ENCODE data around the gene TOMM5.

Gene TOMM5

DNA sequence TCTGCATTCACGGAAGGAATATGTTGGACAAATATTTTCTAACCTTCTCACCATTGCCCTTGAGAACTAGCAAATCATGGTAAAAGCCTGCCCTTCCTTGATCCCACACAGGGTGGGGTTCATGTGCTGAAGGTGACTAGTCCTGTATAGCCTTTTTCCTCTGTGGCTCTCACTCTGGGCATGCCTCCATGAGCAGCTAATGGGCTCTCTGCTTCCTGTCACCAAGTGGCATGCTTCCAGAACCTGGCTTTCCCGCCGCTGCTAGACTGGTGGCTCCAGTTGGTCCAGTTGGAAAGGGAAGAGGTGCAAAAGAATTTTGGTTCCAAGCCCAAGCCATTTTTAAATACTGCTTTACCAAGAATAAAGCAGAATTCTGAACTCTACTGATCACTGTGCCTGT lies 51.8 kb downstream of the TOMM5 start:
- H3K4me3 ChIP-seq (ENCODE audit: low read depth, low read length), result no peak overlapping the region
- no peak for DNase-seq (ENCODE audit: low read depth)
- in situ Hi-C loops (cut with HindIII; ENCODE audit: low sequenced_read_pairs), result no loop called here
- TF ChIP-seq CTCF (IDR thresholded peaks at IDR 0.05; ENCODE audit: low read depth, low read length, missing control alignments), result no peak

GRCh38 chr9:37539634-37540033 lies 52.8 kb downstream of the TOMM5 start:
- no peak overlapping the region for H3K4me3 ChIP-seq (ENCODE audit: low read depth, low read length)
- in situ Hi-C loops (cut with HindIII; ENCODE audit: low sequenced_read_pairs), result no loop called here
- TF ChIP-seq CTCF (IDR thresholded peaks at IDR 0.05; ENCODE audit: low read depth, low read length, missing control alignments), result no peak
- DNase-seq (ENCODE audit: low read depth), result no peak

Data from astrocyte of the cerebellum (primary cell).